HepG2 (cell line): ENCODE results near the gene HMGN4. TPM values are rescaled to one million over a fixed set of nuclear protein-coding genes. Genes with fewer than 3 reads are reported as not detected.

Experiments used
- ATAC-seq: fragments of 200-7000 bp; cut with Tn5 transposase; 3 replicates; pipeline ENCODE4 v1.9.1; 2020; ENCODE audit warnings: mild to moderate bottlenecking, moderate library complexity
- BruUV-seq: library from RNA; stranded (reverse); fragments of 400-500 nt; replicated peaks from 2 replicates; lab custom pipeline; 2021; lab: Mats Ljungman, UMichigan
- CTCF ChIA-PET: fragments of 300-600 bp; formaldehyde crosslinking; extraction: SDS; loops from one replicate; lab custom pipeline; 2021; ENCODE audit warnings: low total read pairs, inconsistent platforms, low intra/inter-chr PET ratio; lab: Yijun Ruan, JAX
- POLR2A ChIA-PET: fragments of 350-600 bp; sonication (Branson Sonifier 250); formaldehyde crosslinking; loops from one replicate; lab custom pipeline; 2020; ENCODE audit warnings: antibody characterized with exemption, inconsistent platforms; lab: Yijun Ruan, JAX
- DNase-seq: peaks from one replicate; pipeline ENCODE4 v3.0.0-alpha.2; 2015; ENCODE audit warnings: low spot score
- FAIRE-seq: peaks from 3 replicates; lab custom pipeline; 2011; peaks lifted over from hg19 to GRCh38; lab: Jason Lieb, UNC
- H2AFZ ChIP-seq: one replicate; pipeline ENCODE4 v1.6.1; 2011; ENCODE audit warnings: low read length, inconsistent platforms
- H3K27ac ChIP-seq: fragments of 300-600 bp; 3 replicates; pipeline ENCODE4 v1.8.0; 2011; ENCODE audit warnings: mixed run types, mild to moderate bottlenecking, mixed read lengths, low read length, inconsistent platforms; ENCODE audit not compliant: insufficient read depth; ENCODE audit errors: extremely low read length
- H3K27me3 ChIP-seq, 2 experiments: fragments of 200-600 bp in 1 of 2; 2 replicates in 1 of 2; 3 replicates in 1 of 2; pipeline versions ENCODE4 v1.6.0 to v1.8.0; 2011; ENCODE audit warnings: low read length in 2 of 2, mild to moderate bottlenecking in 2 of 2, moderate library complexity in 2 of 2, inconsistent platforms in 1 of 2; ENCODE audit not compliant: insufficient read depth in 2 of 2, control insufficient read depth in 1 of 2
- H3K36me3 ChIP-seq, 2 experiments: fragments of 200-600 bp in 1 of 2; replicated peaks in 1 of 2; 2 replicates in 1 of 2; 3 replicates in 1 of 2; pipeline versions ENCODE4 v1.5.1 to v1.8.0; 2011; ENCODE audit warnings: low read length in 2 of 2, inconsistent platforms in 1 of 2; ENCODE audit not compliant: insufficient read depth in 2 of 2, control insufficient read depth in 1 of 2
- H3K4me1 ChIP-seq: 2 replicates; pipeline ENCODE4 v1.5.1; 2012; ENCODE audit warnings: low read length, inconsistent platforms; ENCODE audit not compliant: insufficient read depth
- H3K4me2 ChIP-seq: 2 replicates; pipeline ENCODE4 v1.6.0; 2011; ENCODE audit warnings: low read depth, low read length, inconsistent platforms
- H3K4me3 ChIP-seq, 3 experiments: fragments of 200-600 bp in 1 of 3; sonication (generic), shearing (Covaris generic) in 1 of 3; replicated peaks in 1 of 3; 2 replicates each; pipeline ENCODE4 v1.5.1; 2011 to 2016; ENCODE audit warnings: low read length in 3 of 3, inconsistent platforms in 2 of 3, low read depth in 2 of 3, mild to moderate bottlenecking in 2 of 3, control low read depth in 1 of 3, mixed read lengths in 1 of 3; ENCODE audit not compliant: insufficient read depth in 1 of 3
- H3K79me2 ChIP-seq: one replicate; pipeline ENCODE4 v1.6.1; 2011; ENCODE audit warnings: low read length, inconsistent platforms; ENCODE audit not compliant: insufficient read depth
- H3K9ac ChIP-seq: 2 replicates; pipeline ENCODE4 v1.6.0; 2011; ENCODE audit warnings: mild to moderate bottlenecking, low read depth, low read length, inconsistent platforms; ENCODE audit not compliant: insufficient read depth
- H3K9me3 ChIP-seq: 2 replicates; pipeline ENCODE4 v1.5.1; 2012; ENCODE audit warnings: mild to moderate bottlenecking, low read length
- H4K20me1 ChIP-seq: 2 replicates; pipeline ENCODE4 v1.6.0; 2011; ENCODE audit warnings: inconsistent platforms, mild to moderate bottlenecking, low read length, moderate library complexity; ENCODE audit not compliant: insufficient read depth
- HHEX ChIP-seq: IDR thresholded peaks from 2 replicates; pipeline ENCODE4 v1.6.1; 2016; ENCODE audit warnings: control low read depth
- KLF15 ChIP-seq: sonication (generic); formaldehyde crosslinking; IDR thresholded peaks from 2 replicates; pipeline ENCODE4 v1.8.1; 2023; ENCODE audit warnings: borderline replicate concordance, mild to moderate bottlenecking, inconsistent platforms, missing genetic modification reagents, mixed read lengths
- NFKB2 ChIP-seq: sonication (generic); formaldehyde crosslinking; IDR thresholded peaks from 2 replicates; pipeline ENCODE4 v1.4.0; 2020; ENCODE audit warnings: missing genetic modification reagents, borderline replicate concordance
- PCBP1 ChIP-seq: fragments of 200-400 bp; formaldehyde crosslinking; IDR thresholded peaks from 2 replicates; pipeline ENCODE4 v1.6.1; 2017; ENCODE audit warnings: mild to moderate bottlenecking, low read depth, low read length, borderline replicate concordance
- RARA ChIP-seq: IDR thresholded peaks from 2 replicates; pipeline ENCODE4 v1.6.1; 2016; ENCODE audit warnings: missing genetic modification reagents, missing compliant biosample characterization
- ZNF558 ChIP-seq: sonication (generic); formaldehyde crosslinking; IDR thresholded peaks from 2 replicates; pipeline ENCODE4 v1.9.0; 2022; ENCODE audit warnings: mild to moderate bottlenecking, missing genetic modification reagents, borderline replicate concordance
- WGBS: methylation state at CpG from one replicate; pipeline ENCODE4 v1.1.6; 2017; ENCODE audit warnings: low lambda C conversion rate; 5-methylcytosine and 5-hydroxymethylcytosine counted together
- in situ Hi-C: cut with HindIII; loops from 2 replicates; pipeline ENCODE4 v1.10.0; 2017; ENCODE audit warnings: low pct_unique_long_range_greater_than_20kb; ENCODE audit not compliant: extremely low pct_ligation_motif_present
- intact Hi-C: fragments of 100-400 bp; cut with micrococcal nuclease; formaldehyde crosslinking; loops from one replicate; pipeline ENCODE4 v1.10.0; 2022; ENCODE audit not compliant: unreplicated experiment
- polyA plus RNA-seq, 8 experiments: library from polyadenylated mRNA; depleted of rRNA in 3 of 8; stranded (reverse) in 7 of 8; unstranded in 1 of 8; fragments of >200 nt; fragmentation: Illumina TruSeq in 4 of 8; extraction: Trizol in 4 of 8; gene quantifications; 2 replicates each; pipeline versions ENCODE4 v1.2.1 to v1.2.3, GENCODE V29; 2011 to 2016; ENCODE audit warnings: low read depth in 4 of 8, missing spikeins in 1 of 8, mixed read lengths in 1 of 8; ENCODE audit not compliant: insufficient read depth in 1 of 8
- total RNA-seq, 5 experiments: library from RNA; depleted of rRNA; stranded (reverse); fragments of >200 nt; fragmentation: Illumina TruSeq; extraction: Trizol; gene quantifications; 2 replicates each; pipeline ENCODE4 v1.2.3, GENCODE V29; 2016; ENCODE audit warnings: low read depth in 1 of 5
- TF ChIP-seq, protein P1 (sequence below): sonication (generic); formaldehyde crosslinking; IDR thresholded peaks from 2 replicates; pipeline ENCODE4 v1.4.0; 2020; ENCODE audit warnings: missing genetic modification reagents

HMGN4 gene
- total and polyA plus RNA-seq, 2 of the 13 experiments (the other 11 are each of a cell fraction or from before 2014, with no cell fraction given) = 39.9 to 52.1 TPM

DNA sequence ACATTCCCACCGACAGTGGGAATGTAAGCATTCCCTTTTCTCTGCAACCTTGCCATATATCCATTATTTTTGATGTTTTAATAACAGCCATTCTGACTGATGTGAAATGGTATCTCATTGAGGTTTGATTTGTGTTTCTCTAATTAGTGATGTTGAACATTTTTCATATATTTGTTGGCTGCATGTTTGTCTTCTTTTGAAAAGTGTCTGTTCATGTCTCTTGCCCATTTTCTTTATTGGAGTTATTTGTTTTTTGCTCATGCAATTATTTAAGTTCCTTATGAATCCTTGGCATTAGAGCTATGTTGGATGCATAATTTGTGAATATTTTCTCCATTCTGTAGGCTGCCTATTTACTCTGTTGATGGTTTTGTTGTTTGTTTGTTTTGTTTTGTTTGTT lies 40.6 kb downstream of the HMGN4 start:
- no peak for FAIRE-seq
- POLR2A ChIA-PET = no interaction called here
- in situ Hi-C loops = no loop called here

More for the DNA sequence above, 40.6 kb downstream of the HMGN4 start:
- no peaks in the 10 kb centered on the region for H3K79me2 ChIP-seq
- no peak for TF ChIP-seq HHEX (CRISPR knock-in tag)
- no peak for TF ChIP-seq NFKB2
- TF ChIP-seq RARA (CRISPR knock-in tag) = no peak
- TF ChIP-seq, protein P1, sequence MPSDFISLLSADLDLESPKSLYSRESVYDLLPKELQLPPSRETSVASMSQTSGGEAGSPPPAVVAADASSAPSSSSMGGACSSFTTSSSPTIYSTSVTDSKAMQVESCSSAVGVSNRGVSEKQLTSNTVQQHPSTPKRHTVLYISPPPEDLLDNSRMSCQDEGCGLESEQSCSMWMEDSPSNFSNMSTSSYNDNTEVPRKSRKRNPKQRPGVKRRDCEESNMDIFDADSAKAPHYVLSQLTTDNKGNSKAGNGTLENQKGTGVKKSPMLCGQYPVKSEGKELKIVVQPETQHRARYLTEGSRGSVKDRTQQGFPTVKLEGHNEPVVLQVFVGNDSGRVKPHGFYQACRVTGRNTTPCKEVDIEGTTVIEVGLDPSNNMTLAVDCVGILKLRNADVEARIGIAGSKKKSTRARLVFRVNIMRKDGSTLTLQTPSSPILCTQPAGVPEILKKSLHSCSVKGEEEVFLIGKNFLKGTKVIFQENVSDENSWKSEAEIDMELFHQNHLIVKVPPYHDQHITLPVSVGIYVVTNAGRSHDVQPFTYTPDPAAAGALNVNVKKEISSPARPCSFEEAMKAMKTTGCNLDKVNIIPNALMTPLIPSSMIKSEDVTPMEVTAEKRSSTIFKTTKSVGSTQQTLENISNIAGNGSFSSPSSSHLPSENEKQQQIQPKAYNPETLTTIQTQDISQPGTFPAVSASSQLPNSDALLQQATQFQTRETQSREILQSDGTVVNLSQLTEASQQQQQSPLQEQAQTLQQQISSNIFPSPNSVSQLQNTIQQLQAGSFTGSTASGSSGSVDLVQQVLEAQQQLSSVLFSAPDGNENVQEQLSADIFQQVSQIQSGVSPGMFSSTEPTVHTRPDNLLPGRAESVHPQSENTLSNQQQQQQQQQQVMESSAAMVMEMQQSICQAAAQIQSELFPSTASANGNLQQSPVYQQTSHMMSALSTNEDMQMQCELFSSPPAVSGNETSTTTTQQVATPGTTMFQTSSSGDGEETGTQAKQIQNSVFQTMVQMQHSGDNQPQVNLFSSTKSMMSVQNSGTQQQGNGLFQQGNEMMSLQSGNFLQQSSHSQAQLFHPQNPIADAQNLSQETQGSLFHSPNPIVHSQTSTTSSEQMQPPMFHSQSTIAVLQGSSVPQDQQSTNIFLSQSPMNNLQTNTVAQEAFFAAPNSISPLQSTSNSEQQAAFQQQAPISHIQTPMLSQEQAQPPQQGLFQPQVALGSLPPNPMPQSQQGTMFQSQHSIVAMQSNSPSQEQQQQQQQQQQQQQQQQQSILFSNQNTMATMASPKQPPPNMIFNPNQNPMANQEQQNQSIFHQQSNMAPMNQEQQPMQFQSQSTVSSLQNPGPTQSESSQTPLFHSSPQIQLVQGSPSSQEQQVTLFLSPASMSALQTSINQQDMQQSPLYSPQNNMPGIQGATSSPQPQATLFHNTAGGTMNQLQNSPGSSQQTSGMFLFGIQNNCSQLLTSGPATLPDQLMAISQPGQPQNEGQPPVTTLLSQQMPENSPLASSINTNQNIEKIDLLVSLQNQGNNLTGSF (CRISPR knock-in tag) = no peak
- no peak for TF ChIP-seq PCBP1
- no peak for TF ChIP-seq KLF15 (CRISPR knock-in tag)
- no peak for TF ChIP-seq ZNF558 (CRISPR knock-in tag)
- TF ChIP-seq, all 625 proteins: peak for 0
- Histone ChIP-seq H3K27ac (no peak overlapping the region), H3K4me1 (peaks cover 26% of the 10 kb centered on the region), H3K27me3 (0 out of 5 replicates have a peak, but pooled peaks cover 0 to 1% of the 10 kb centered on the region in 2 experiments), H3K4me2 (no peak overlapping the region), H3K9me3 (no peaks in the 10 kb centered on the region), H3K9ac (no peak overlapping the region), H3K36me3 (no peaks in the 10 kb centered on the region), H3K4me3 (no peak overlapping the region), H2AFZ (no peak overlapping the region), H4K20me1 (no peaks in the 10 kb centered on the region)
- intact Hi-C loops = no loop called here
- CTCF ChIA-PET = no interaction called here
- ATAC-seq (no peak), DNase-seq (no peak)
- 68% methylated on average over 1 of the region's 1 CpG for WGBS
- no TSS peak for BruUV-seq
